ENCODE measurements around the gene SIGLEC5.

GRCh38 chr19:51568456-51568855 is 61.7 kb downstream of the SIGLEC5 start:
- TF ChIP-seq CTCF (IDR thresholded peaks at IDR 0.05; ENCODE audit: extremely low read depth in 1 of 2, insufficient read depth in 1 of 2, low read depth in 1 of 2, low read length in 2 of 2) (no peak), POLR2A (IDR thresholded peaks at IDR 0.05; ENCODE audit: low read depth, low read length) (no peak)
